ENCODE measurements around the gene TRPM3. TPM values are rescaled to one million over a fixed set of nuclear protein-coding genes. Genes with fewer than 3 reads are reported as not detected.

The TRPM3 gene
- total and polyA plus RNA-seq, 9 of the 15 experiments (the other 6 are each of a cell fraction or from before 2014, with no cell fraction given), result 0.04 TPM; not detected in 8

- no peak for TF ChIP-seq AFF4 (CRISPR knock-in tag; IDR thresholded peaks at IDR 0.05)
- no peak for TF ChIP-seq ZFP30 (CRISPR knock-in tag; IDR thresholded peaks at IDR 0.05; ENCODE audit: borderline replicate concordance)
Observed at GRCh38 chr9:70948744-70949143, 172.7 kb downstream of the TRPM3 start (continued).

GRCh38 chr9:70947511-70947910 lies 173.9 kb downstream of the TRPM3 start:
- WGBS (ENCODE audit: insufficient coverage, low coverage, missing lambda C conversion rate), result 0% methylated on average over 2 of the region's 2 CpGs
- Histone ChIP-seq H3K27me3 (ENCODE audit: control insufficient read depth in 2 of 2, insufficient read depth in 2 of 2, low read length in 2 of 2) (no peaks in the 10 kb centered on the region), H3K4me2 (ENCODE audit: insufficient read depth, low read length) (no peak overlapping the region), H3K79me2 (ENCODE audit: control insufficient read depth, insufficient read depth, low read length) (no peaks in the 10 kb centered on the region), H3K9me1 (ENCODE audit: control insufficient read depth, insufficient read depth, low read length) (no peaks in the 10 kb centered on the region), H3K9me3 (replicated peaks; ENCODE audit: control insufficient read depth, insufficient read depth, low read depth, low read length) (no peaks in the 10 kb centered on the region), H3K4me3 (no peak overlapping the region), H4K20me1 (replicated peaks; ENCODE audit: control insufficient read depth, insufficient read depth, low read length) (no peaks in the 10 kb centered on the region), H2AFZ (ENCODE audit: low read depth, low read length) (no peak overlapping the region), H3K9ac (ENCODE audit: insufficient read depth in 1 of 2, low read depth in 2 of 2, low read length in 2 of 2) (no peak overlapping the region), H3K27ac (ENCODE audit: extremely low read depth, low read depth, low read length) (no peak overlapping the region), H3K4me1 (replicated peaks in 1 of 2; ENCODE audit: control insufficient read depth in 2 of 2, insufficient read depth in 2 of 2, low read length in 2 of 2) (no peaks in the 10 kb centered on the region), H3K36me3 (ENCODE audit: control insufficient read depth, insufficient read depth, low read length) (no peaks in the 10 kb centered on the region)
- in situ Hi-C loops (cut with MboI) (no loop called here), intact Hi-C loops (cut with micrococcal nuclease) (no loop called here)
- ChIA-PET CTCF (ENCODE audit: low intra/inter-chr PET ratio) (no interaction called here), POLR2A (no interaction called here)
- no TSS peak for BruUV-seq (replicated peaks)
- DNase-seq (ENCODE audit: extremely low read depth in 1 of 4, low spot score in 3 of 4) (no peak), ATAC-seq (no peak), FAIRE-seq (no peak)
- TF ChIP-seq REST (IDR thresholded peaks at IDR 0.05; ENCODE audit: borderline replicate concordance) (no peak), REST (CRISPR knock-in tag; IDR thresholded peaks at IDR 0.05; ENCODE audit: low read depth) (no peak), HDAC2 (IDR thresholded peaks at IDR 0.05) (no peak), CC2D1A (IDR thresholded peaks at IDR 0.05) (no peak), L3MBTL2 (IDR thresholded peaks at IDR 0.05) (no peak), TEAD2 (tag; IDR thresholded peaks at IDR 0.05) (no peak), ZNF277 (CRISPR knock-in tag; IDR thresholded peaks at IDR 0.05; ENCODE audit: borderline replicate concordance) (no peak)

Measured in K562 (cell line).